ENCODE measurements around the gene ADAMTS4.

The ADAMTS4 gene

GRCh38 chr1:161200992-161201835 lies 2.4 kb upstream of the ADAMTS4 start:
- no peaks in the 10 kb centered on the region for H4K20me1 ChIP-seq
- peak overlapping the region; percentile 71 to 94 (median 88) for H3K4me2 ChIP-seq
- no peaks in the 10 kb centered on the region for H3K27me3 ChIP-seq
- peak overlapping the region; percentile 82 to 92 (median 88); a peak in 21 of 22 replicates for H3K9ac ChIP-seq
- H3K4me3 ChIP-seq: peak overlapping the region in 9 of 10 experiments; percentile 65 to 85 (median 77); a peak in 19 of 20 replicates
- peak overlapping the region; percentile 82 to 93 (median 90) for H3K27ac ChIP-seq
- peaks cover 55 to 93% (median 73%) of the 10 kb centered on the region in 10 experiments for H3K4me1 ChIP-seq
- H3K36me3 ChIP-seq: peaks cover 5 to 31% (median 26%) of the 10 kb centered on the region in 11 experiments
- no peaks in the 10 kb centered on the region for H3K9me3 ChIP-seq (replicated peaks in 1 of 11)
- TF ChIP-seq Cebpa-rat (IDR thresholded peaks at IDR 0.05): no peak

- Histone ChIP-seq H3K4me1 (peaks cover 58 to 93% (median 77%) of the 10 kb centered on the region in 10 experiments), H4K20me1 (no peaks in the 10 kb centered on the region), H3K36me3 (peaks cover 3 to 24% (median 20%) of the 10 kb centered on the region in 11 experiments; a peak in 20 of 22 replicates), H3K9ac (peak overlapping the region in 7 of 11 experiments; percentile 30 to 89 (median 83); a peak in 8 of 22 replicates), H3K4me2 (peak overlapping the region; percentile 71 to 94 (median 88)), H3K4me3 (no peak overlapping the region), H3K27me3 (no peaks in the 10 kb centered on the region), H3K9me3 (replicated peaks in 1 of 11) (no peaks in the 10 kb centered on the region), H3K27ac (peak overlapping the region; percentile 82 to 93 (median 90))
- TF ChIP-seq Cebpa-rat (IDR thresholded peaks at IDR 0.05): no peak
These were observed 1.7 kb upstream of the ADAMTS4 start for GRCh38 chr1:161200421-161200991.

- peak overlapping the region; percentile 71 to 94 (median 88) for H3K4me2 ChIP-seq
- no peak overlapping the region for H3K4me3 ChIP-seq
- H3K9me3 ChIP-seq (replicated peaks in 1 of 11): no peaks in the 10 kb centered on the region
- peaks cover 3 to 15% (median 14%) of the 10 kb centered on the region in 11 experiments; a peak in 19 of 22 replicates for H3K36me3 ChIP-seq
- no peaks in the 10 kb centered on the region for H3K27me3 ChIP-seq
- H4K20me1 ChIP-seq: no peaks in the 10 kb centered on the region
- no peak for TF ChIP-seq Cebpa-rat (IDR thresholded peaks at IDR 0.05)
- H3K4me1 ChIP-seq: peaks cover 67 to 93% (median 86%) of the 10 kb centered on the region in 10 experiments
- H3K27ac ChIP-seq: peak overlapping the region in 1 of 11 experiments; percentile 92; a peak in 1 of 22 replicates
- no peak overlapping the region; a peak in 1 of 22 replicates for H3K9ac ChIP-seq
These were observed 769 bp upstream of the ADAMTS4 start for GRCh38 chr1:161199506-161200139.

- Histone ChIP-seq H3K9ac (peak overlapping the region in 3 of 11 experiments; percentile 12 to 22 (median 13); a peak in 1 of 22 replicates), H3K27me3 (no peaks in the 10 kb centered on the region), H3K36me3 (peaks cover 0 to 3% (median 2%) of the 10 kb centered on the region in 11 experiments; a peak in 13 of 22 replicates), H3K4me2 (peak overlapping the region; percentile 16 to 94 (median 78); a peak in 19 of 22 replicates), H3K27ac (peak overlapping the region in 1 of 11 experiments; percentile 4; a peak in 1 of 22 replicates), H4K20me1 (no peaks in the 10 kb centered on the region), H3K4me1 (peaks cover 75 to 94% (median 92%) of the 10 kb centered on the region in 10 experiments), H3K9me3 (replicated peaks in 1 of 11) (no peaks in the 10 kb centered on the region), H3K4me3 (no peak overlapping the region)
- no peak for TF ChIP-seq Cebpa-rat (IDR thresholded peaks at IDR 0.05)
These were observed 509 bp downstream of the ADAMTS4 start for GRCh38 chr1:161198194-161198896.

GRCh38 chr1:161197560-161198193 lies 1.2 kb downstream of the ADAMTS4 start:
- Histone ChIP-seq H3K4me2 (peak overlapping the region; percentile 44 to 94 (median 78)), H3K36me3 (no peaks in the 10 kb centered on the region), H3K27ac (peak overlapping the region in 7 of 11 experiments; percentile 16 to 71 (median 49); a peak in 11 of 22 replicates), H4K20me1 (no peaks in the 10 kb centered on the region), H3K9me3 (replicated peaks in 1 of 11) (no peaks in the 10 kb centered on the region), H3K9ac (peak overlapping the region in 7 of 11 experiments; percentile 15 to 61 (median 34); a peak in 6 of 22 replicates), H3K4me1 (peaks cover 75 to 94% (median 92%) of the 10 kb centered on the region in 10 experiments), H3K4me3 (no peak overlapping the region), H3K27me3 (no peaks in the 10 kb centered on the region)
- TF ChIP-seq Cebpa-rat (IDR thresholded peaks at IDR 0.05): no peak

- peak overlapping the region in 10 of 11 experiments; percentile 16 to 71 (median 48); a peak in 21 of 22 replicates for H3K27ac ChIP-seq
- H3K9me3 ChIP-seq (replicated peaks in 1 of 11): no peaks in the 10 kb centered on the region
- no peaks in the 10 kb centered on the region for H3K36me3 ChIP-seq
- no peak overlapping the region for H3K4me3 ChIP-seq
- peaks cover 75 to 100% (median 93%) of the 10 kb centered on the region in 10 experiments for H3K4me1 ChIP-seq
- peak overlapping the region in 10 of 11 experiments; percentile 15 to 61 (median 34); a peak in 12 of 22 replicates for H3K9ac ChIP-seq
- H4K20me1 ChIP-seq: no peaks in the 10 kb centered on the region
- no peak for TF ChIP-seq Cebpa-rat (IDR thresholded peaks at IDR 0.05)
- H3K27me3 ChIP-seq: no peaks in the 10 kb centered on the region
- H3K4me2 ChIP-seq: peak overlapping the region; percentile 44 to 94 (median 78)
These were observed 2.1 kb downstream of the ADAMTS4 start for GRCh38 chr1:161196521-161197451.

- Histone ChIP-seq H4K20me1 (no peaks in the 10 kb centered on the region), H3K9me3 (replicated peaks in 1 of 11) (no peaks in the 10 kb centered on the region), H3K9ac (no peak overlapping the region), H3K36me3 (no peaks in the 10 kb centered on the region), H3K27ac (peak overlapping the region in 3 of 11 experiments; percentile 49 to 71 (median 50); a peak in 4 of 22 replicates), H3K4me3 (no peak overlapping the region), H3K4me2 (peak overlapping the region; percentile 44 to 94 (median 78); a peak in 19 of 22 replicates), H3K4me1 (peaks cover 68 to 100% (median 88%) of the 10 kb centered on the region in 10 experiments), H3K27me3 (no peaks in the 10 kb centered on the region)
- TF ChIP-seq Cebpa-rat (IDR thresholded peaks at IDR 0.05): no peak
These were observed 2.7 kb downstream of the ADAMTS4 start for GRCh38 chr1:161196111-161196510.

All from BLaER1 treated with 17β-estradiol and CSF1 and Interleukin-3, amounts not matched to agents 10 nM and 100 nM (cell line).